Gastrocnemius medialis (tissue), 4 donors: ENCODE data around the gene REX1BD.

ENCODE experiments used
- POLR2A ChIP-seq, 2 donors: fragments of 450-650 bp; IDR thresholded peaks; one replicate each; pipeline ENCODE4 v1.6.1; 2017; ENCODE audit warnings: antibody characterized with exemption in 2 of 2, mild to moderate bottlenecking in 2 of 2, moderate library complexity in 2 of 2
- TF ChIP-seq, protein P1 (sequence below), 5 experiments: fragments of 450-650 bp in 3 of 5; fragments of 200-600 bp in 2 of 5; sonication (generic) in 2 of 5; IDR thresholded peaks in 4 of 5; conservative IDR thresholded peaks in 1 of 5; 1 replicate in 4 of 5; 2 replicates in 1 of 5; pipeline ENCODE4 v1.5.1; 2016 to 2019; ENCODE audit warnings: antibody characterized with exemption in 5 of 5, mild to moderate bottlenecking in 3 of 5, moderate library complexity in 3 of 5

DNA sequence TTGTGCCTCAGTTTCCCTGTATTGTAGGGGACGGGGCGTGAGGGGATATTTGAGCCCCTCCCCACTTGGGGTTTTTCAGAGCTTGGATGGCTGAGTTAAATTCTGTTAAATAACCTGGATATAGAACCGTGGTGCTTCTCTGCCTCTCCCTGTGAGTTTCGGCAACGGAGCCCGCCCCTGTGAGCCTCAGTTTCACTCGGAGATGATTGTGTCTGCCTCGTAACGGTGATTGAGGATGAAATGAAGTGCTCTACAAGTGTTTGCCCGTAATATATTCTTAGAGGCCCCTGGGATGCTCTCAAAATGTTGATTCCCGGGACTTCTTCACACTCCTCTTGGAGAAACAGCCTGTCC is 30.4 kb upstream of the REX1BD start:
- TF ChIP-seq, protein P1, sequence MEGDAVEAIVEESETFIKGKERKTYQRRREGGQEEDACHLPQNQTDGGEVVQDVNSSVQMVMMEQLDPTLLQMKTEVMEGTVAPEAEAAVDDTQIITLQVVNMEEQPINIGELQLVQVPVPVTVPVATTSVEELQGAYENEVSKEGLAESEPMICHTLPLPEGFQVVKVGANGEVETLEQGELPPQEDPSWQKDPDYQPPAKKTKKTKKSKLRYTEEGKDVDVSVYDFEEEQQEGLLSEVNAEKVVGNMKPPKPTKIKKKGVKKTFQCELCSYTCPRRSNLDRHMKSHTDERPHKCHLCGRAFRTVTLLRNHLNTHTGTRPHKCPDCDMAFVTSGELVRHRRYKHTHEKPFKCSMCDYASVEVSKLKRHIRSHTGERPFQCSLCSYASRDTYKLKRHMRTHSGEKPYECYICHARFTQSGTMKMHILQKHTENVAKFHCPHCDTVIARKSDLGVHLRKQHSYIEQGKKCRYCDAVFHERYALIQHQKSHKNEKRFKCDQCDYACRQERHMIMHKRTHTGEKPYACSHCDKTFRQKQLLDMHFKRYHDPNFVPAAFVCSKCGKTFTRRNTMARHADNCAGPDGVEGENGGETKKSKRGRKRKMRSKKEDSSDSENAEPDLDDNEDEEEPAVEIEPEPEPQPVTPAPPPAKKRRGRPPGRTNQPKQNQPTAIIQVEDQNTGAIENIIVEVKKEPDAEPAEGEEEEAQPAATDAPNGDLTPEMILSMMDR (IDR thresholded peaks at IDR 0.05 in 4 of 5, conservative IDR thresholded peaks at IDR 0.05 in 1 of 5), result no peak
- TF ChIP-seq POLR2A (IDR thresholded peaks at IDR 0.05), result no peak
